OCI-LY1 (cell line): ENCODE results near the gene DTX3.

ENCODE experiments used
- CTCF ChIP-seq: fragments of 200-600 bp; sonication (generic), shearing (Covaris generic); IDR thresholded peaks from 2 replicates; pipeline ENCODE4 v1.5.1; 2017; ENCODE audit warnings: mild to moderate bottlenecking, antibody characterized with exemption, low read length, moderate library complexity, mixed read lengths
- EZH2 ChIP-seq: fragments of 200-600 bp; sonication (generic), shearing (Covaris generic); IDR thresholded peaks from 2 replicates; pipeline ENCODE4 v1.8.0; 2017; ENCODE audit warnings: borderline replicate concordance, mixed run types, mild to moderate bottlenecking, antibody characterized with exemption, low read length, moderate library complexity, mixed read lengths

DNA sequence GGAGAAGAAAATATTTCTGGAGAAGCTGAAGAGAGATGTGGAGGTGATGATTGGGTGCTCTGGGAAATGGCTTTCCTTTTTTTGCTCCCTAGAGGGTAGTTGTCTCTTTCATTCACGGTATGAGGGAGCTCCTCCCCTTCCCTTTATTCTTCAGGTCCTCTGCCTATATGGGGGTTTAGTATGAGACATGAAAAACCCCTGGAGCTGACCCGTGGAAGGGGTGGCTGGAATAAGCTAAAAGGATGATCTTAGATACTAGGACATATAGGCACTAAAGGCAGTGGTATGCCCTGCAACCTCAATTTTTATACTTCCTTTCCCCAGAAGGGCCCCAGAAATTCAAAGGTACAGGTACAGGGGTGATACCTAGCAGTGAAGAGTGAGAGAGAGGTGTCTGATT, 4.2 kb upstream of the DTX3 start:
- TF ChIP-seq CTCF = no peak
- no peak for TF ChIP-seq EZH2
